AG04450 (cell line): ENCODE measurements around the gene STOM. TPM values are rescaled to one million over a fixed set of nuclear protein-coding genes. Genes with fewer than 3 reads are reported as not detected.

Experiments used
- CTCF ChIA-PET: fragments of 300-600, 350-600 bp; formaldehyde crosslinking; extraction: SDS; loops from one replicate; lab custom pipeline; 2022; ENCODE audit warnings: antibody characterized with exemption, inconsistent platforms; lab: Charles Lee
- POLR2A ChIA-PET: fragments of 350-600 bp; formaldehyde crosslinking; extraction: SDS; loops from one replicate; lab custom pipeline; 2021; ENCODE audit warnings: antibody characterized with exemption, inconsistent platforms; lab: Yijun Ruan, JAX
- DNase-seq: peaks from one replicate; pipeline ENCODE4 v3.0.0-alpha.2; 2011; ENCODE audit warnings: low read depth, low spot score
- H3K27ac ChIP-seq: one replicate; pipeline ENCODE4 v1.5.1; 2012; ENCODE audit warnings: low read depth, low read length, control low read depth
- H3K27me3 ChIP-seq: one replicate; pipeline ENCODE4 v1.6.0; 2012; ENCODE audit warnings: low read length; ENCODE audit not compliant: control insufficient read depth, insufficient read depth
- H3K4me3 ChIP-seq: 2 replicates; pipeline ENCODE4 v1.5.1; 2011; ENCODE audit warnings: mild to moderate bottlenecking, low read depth, low read length, control low read depth
- H3K9me3 ChIP-seq: 2 replicates; pipeline ENCODE4 v1.5.1; 2012; ENCODE audit warnings: low read length; ENCODE audit not compliant: control insufficient read depth, insufficient read depth
- polyA plus RNA-seq: library from polyadenylated mRNA; depleted of rRNA; stranded (reverse); fragments of >200 nt; gene quantifications from 2 replicates; pipeline ENCODE4 v1.2.3, GENCODE V29; 2011; rRNA removed
- TF ChIP-seq, protein P1 (sequence below): IDR thresholded peaks from 2 replicates; pipeline ENCODE4 v1.5.1; 2011; ENCODE audit warnings: low read depth, low read length, control low read depth, inconsistent platforms

Gene STOM
- polyA plus RNA-seq, 1 experiment = 510 TPM

- TF ChIP-seq, protein P1, sequence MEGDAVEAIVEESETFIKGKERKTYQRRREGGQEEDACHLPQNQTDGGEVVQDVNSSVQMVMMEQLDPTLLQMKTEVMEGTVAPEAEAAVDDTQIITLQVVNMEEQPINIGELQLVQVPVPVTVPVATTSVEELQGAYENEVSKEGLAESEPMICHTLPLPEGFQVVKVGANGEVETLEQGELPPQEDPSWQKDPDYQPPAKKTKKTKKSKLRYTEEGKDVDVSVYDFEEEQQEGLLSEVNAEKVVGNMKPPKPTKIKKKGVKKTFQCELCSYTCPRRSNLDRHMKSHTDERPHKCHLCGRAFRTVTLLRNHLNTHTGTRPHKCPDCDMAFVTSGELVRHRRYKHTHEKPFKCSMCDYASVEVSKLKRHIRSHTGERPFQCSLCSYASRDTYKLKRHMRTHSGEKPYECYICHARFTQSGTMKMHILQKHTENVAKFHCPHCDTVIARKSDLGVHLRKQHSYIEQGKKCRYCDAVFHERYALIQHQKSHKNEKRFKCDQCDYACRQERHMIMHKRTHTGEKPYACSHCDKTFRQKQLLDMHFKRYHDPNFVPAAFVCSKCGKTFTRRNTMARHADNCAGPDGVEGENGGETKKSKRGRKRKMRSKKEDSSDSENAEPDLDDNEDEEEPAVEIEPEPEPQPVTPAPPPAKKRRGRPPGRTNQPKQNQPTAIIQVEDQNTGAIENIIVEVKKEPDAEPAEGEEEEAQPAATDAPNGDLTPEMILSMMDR = no peak
- Histone ChIP-seq H3K27me3 (no peaks in the 10 kb centered on the region), H3K27ac (peak overlapping the region; percentile 77), H3K4me3 (no peak overlapping the region), H3K9me3 (no peaks in the 10 kb centered on the region)
- DNase-seq = peak; percentile 48
- ChIA-PET CTCF (interaction anchor here (0.7 to 4.8 kb wide), 3 partner anchors 11 to 110 kb away, joined by 3 to 30 read pairs (median 29); no protein-coding TSS in a partner anchor), POLR2A (interaction anchor here (1.0 to 1.8 kb wide), 3 partner anchors 10 to 12 kb away, joined by 3 to 8 read pairs (median 4); no protein-coding TSS in a partner anchor)
Observed at GRCh38 chr9:121289026-121289771, 80.9 kb downstream of the STOM start.

Other genes with a start within 250 kb of the STOM start
- 36.1 and 40.3 TPM in 2 replicates for gene RAB14, start 168.4 kb downstream of the STOM start, polyA plus RNA-seq
- gene GSN, start 102.1 kb downstream of the STOM start, polyA plus RNA-seq = 421 and 565 TPM in 2 replicates
- gene GGTA1, start 129.6 kb upstream of the STOM start, polyA plus RNA-seq = not detected in 2 replicates